Measurements from ENCODE around the gene LRRC4C.

GRCh38 chr11:40877981-40878380, 581.5 kb downstream of the LRRC4C start:
- TF ChIP-seq POLR2A (IDR thresholded peaks at IDR 0.05; ENCODE audit: low read length) (no peak), GATA1 (IDR thresholded peaks at IDR 0.05; ENCODE audit: low read depth, low read length) (no peak)
